GM12878 (cell line): ENCODE results near the gene APOE. TPM values are rescaled to one million over a fixed set of nuclear protein-coding genes. Genes with fewer than 3 reads are reported as not detected.

ENCODE experiments used
- ATAC-seq: fragments of 200-7000 bp; cut with Tn5 transposase; 3 replicates; pipeline ENCODE4 v1.9.1; 2020; ENCODE audit warnings: mild to moderate bottlenecking, moderate library complexity
- BruUV-seq: library from RNA; stranded (reverse); fragments of 400-500 nt; replicated peaks from 2 replicates; lab custom pipeline; 2021; lab: Mats Ljungman, UMichigan
- CTCF ChIA-PET: fragments of 300-600 bp; sonication (Branson Sonifier 250); formaldehyde crosslinking; extraction: SDS; loops from one replicate; lab custom pipeline; 2021; ENCODE audit warnings: inconsistent platforms; lab: Yijun Ruan, JAX
- POLR2A ChIA-PET: fragments of 350-600 bp; formaldehyde crosslinking; extraction: SDS; loops from one replicate; lab custom pipeline; 2021; ENCODE audit warnings: inconsistent platforms; lab: Charles Lee
- RAD21 ChIA-PET: fragments of 300-600 bp; sonication (Branson Sonifier 250); formaldehyde crosslinking; loops from one replicate; lab custom pipeline; 2023; ENCODE audit warnings: antibody characterized with exemption; ENCODE audit not compliant: unreplicated experiment; lab: Charles Lee
- SMC1A ChIA-PET: fragments of 300-600 bp; sonication (Branson Sonifier 250); formaldehyde crosslinking; loops from one replicate; lab custom pipeline; 2023; ENCODE audit not compliant: unreplicated experiment, uncharacterized antibody; lab: Charles Lee
- DNase-seq: peaks from one replicate; pipeline ENCODE4 v3.0.0-alpha.2; 2011; ENCODE audit warnings: low read depth, low spot score
- FAIRE-seq: peaks from 3 replicates; lab custom pipeline; 2011; peaks lifted over from hg19 to GRCh38; lab: Jason Lieb, UNC
- H2AFZ ChIP-seq: 2 replicates; pipeline ENCODE4 v1.6.0; 2011; ENCODE audit warnings: low read depth, low read length, control low read depth; ENCODE audit not compliant: control insufficient read depth
- H3K27ac ChIP-seq: 2 replicates; pipeline ENCODE4 v1.5.1; 2011; ENCODE audit warnings: control low read depth; ENCODE audit not compliant: control insufficient read depth, insufficient read depth
- H3K27me3 ChIP-seq, 2 experiments: replicated peaks in 1 of 2; 2 replicates each; pipeline versions ENCODE4 v1.6.0 to v1.6.1; 2011; ENCODE audit warnings: low read length in 1 of 2; ENCODE audit not compliant: control insufficient read depth in 2 of 2, insufficient read depth in 2 of 2
- H3K36me3 ChIP-seq, 2 experiments: 2 replicates each; pipeline ENCODE4 v1.5.1; 2011; ENCODE audit warnings: low read length in 1 of 2; ENCODE audit not compliant: control insufficient read depth in 2 of 2, insufficient read depth in 2 of 2
- H3K4me1 ChIP-seq: 2 replicates; pipeline ENCODE4 v1.6.1; 2011; ENCODE audit warnings: mild to moderate bottlenecking, low read length, moderate library complexity, mixed read lengths; ENCODE audit not compliant: control insufficient read depth, insufficient read depth
- H3K4me2 ChIP-seq: 2 replicates; pipeline ENCODE4 v1.6.0; 2011; ENCODE audit warnings: control low read depth; ENCODE audit not compliant: control insufficient read depth, insufficient read depth
- H3K4me3 ChIP-seq: fragments of 200-600 bp; sonication (generic); 2 replicates; pipeline ENCODE4 v1.5.1; 2016
- H3K79me2 ChIP-seq: 2 replicates; pipeline ENCODE4 v1.6.0; 2011; ENCODE audit warnings: low read length; ENCODE audit not compliant: control insufficient read depth, insufficient read depth
- H3K9ac ChIP-seq: 2 replicates; pipeline ENCODE4 v1.8.0; 2011; ENCODE audit warnings: low read length, control low read depth, mixed read lengths; ENCODE audit not compliant: control insufficient read depth, insufficient read depth
- H3K9me3 ChIP-seq: replicated peaks from 3 replicates; pipeline ENCODE4 v1.5.1; 2011; ENCODE audit warnings: mild to moderate bottlenecking, low read length; ENCODE audit not compliant: control insufficient read depth, insufficient read depth
- H4K20me1 ChIP-seq: 2 replicates; pipeline ENCODE4 v1.6.0; 2011; ENCODE audit not compliant: control insufficient read depth, insufficient read depth
- ATF7 ChIP-seq: fragments of 450-650 bp; IDR thresholded peaks from 2 replicates; pipeline ENCODE4 v1.6.1; 2016; ENCODE audit warnings: low read depth, mild to moderate bottlenecking
- DPF2 ChIP-seq: fragments of 450-650 bp; IDR thresholded peaks from 2 replicates; pipeline ENCODE4 v1.6.1; 2017; ENCODE audit warnings: mild to moderate bottlenecking
- E4F1 ChIP-seq: fragments of 450-650 bp; IDR thresholded peaks from 2 replicates; pipeline ENCODE4 v1.6.1; 2018; ENCODE audit warnings: borderline replicate concordance, mild to moderate bottlenecking; ENCODE audit not compliant: partially characterized antibody
- ESRRA ChIP-seq: IDR thresholded peaks from 2 replicates; pipeline ENCODE4 v1.6.1; 2012; ENCODE audit warnings: mild to moderate bottlenecking, low read length, improper control_type of control experiment
- SIX5 ChIP-seq: IDR thresholded peaks from 2 replicates; pipeline ENCODE4 v1.6.1; 2011; ENCODE audit warnings: mild to moderate bottlenecking, low read depth, low read length, moderate library complexity; ENCODE audit not compliant: severe bottlenecking
- SMAD1 ChIP-seq: fragments of 450-650 bp; IDR thresholded peaks from 2 replicates; pipeline ENCODE4 v1.6.1; 2018; ENCODE audit warnings: mild to moderate bottlenecking, low read depth; ENCODE audit not compliant: partially characterized antibody
- STAT1 ChIP-seq: fragments of 450-650 bp; conservative IDR thresholded peaks from 2 replicates; pipeline ENCODE4 v1.6.1; 2014; ENCODE audit warnings: antibody characterized with exemption, mild to moderate bottlenecking
- WGBS: methylation state at CpG from one replicate; pipeline ENCODE4 v1.1.6; 2016; ENCODE audit warnings: low lambda C conversion rate; ENCODE audit not compliant: insufficient replicate concordance, insufficient coverage; ENCODE audit errors: missing lambda C conversion rate; 5-methylcytosine and 5-hydroxymethylcytosine counted together
- in situ Hi-C: fragments of 300-500 bp; cut with MboI; formaldehyde crosslinking; loops from 9 replicates; pipeline ENCODE4 v1.14.3; 2018; ENCODE audit warnings: mixed read lengths
- intact Hi-C: fragments of 100-400 bp; cut with micrococcal nuclease; formaldehyde crosslinking; loops from one replicate; pipeline ENCODE4 v1.14.2; 2022; ENCODE audit not compliant: unreplicated experiment
- polyA plus RNA-seq, 11 experiments: library from polyadenylated mRNA; depleted of rRNA in 4 of 11; unstranded in 6 of 11; stranded (reverse) in 5 of 11; fragments of >200 nt; fragmentation: Nextera tagmentation in 4 of 11; fragmentation: Illumina TruSeq in 1 of 11; extraction: Ambion mirVana in 4 of 11; extraction: Trizol in 1 of 11; gene quantifications; 1 replicate in 1 of 11; 2 replicates in 10 of 11; pipeline versions ENCODE4 v1.2.1 to v1.2.3, GENCODE V29; 2011 to 2016; ENCODE audit warnings: inconsistent platforms in 2 of 11, missing spikeins in 2 of 11, low read depth in 1 of 11
- total RNA-seq, 4 experiments: library from RNA; depleted of rRNA in 3 of 4; stranded (reverse); fragments of >200 nt in 3 of 4; fragmentation: Illumina TruSeq in 1 of 4; extraction: Trizol in 1 of 4; gene quantifications; 2 replicates each; pipeline versions ENCODE4 v1.2.1 to v1.2.3, GENCODE V29; 2013 to 2021
- TF ChIP-seq, protein P1 (sequence below), 3 experiments: IDR thresholded peaks in 2 of 3; conservative IDR thresholded peaks in 1 of 3; 2 replicates each; pipeline ENCODE4 v1.5.1; 2011; ENCODE audit warnings: low read depth in 3 of 3, low read length in 3 of 3, mild to moderate bottlenecking in 3 of 3, control low read depth in 2 of 3, moderate library complexity in 2 of 3, inconsistent platforms in 1 of 3, mixed read lengths in 1 of 3; ENCODE audit not compliant: control insufficient read depth in 2 of 3, insufficient read depth in 1 of 3; ENCODE audit errors: extremely low read depth in 1 of 3
- TF ChIP-seq, protein P2 (sequence below): IDR thresholded peaks from 2 replicates; pipeline ENCODE4 v1.6.1; 2012; ENCODE audit warnings: improper control_type of control experiment, low read depth, low read length; ENCODE audit not compliant: insufficient replicate concordance

The APOE gene
- total and polyA plus RNA-seq, 10 of the 15 experiments (the other 5 are each of a cell fraction or from before 2014, with no cell fraction given), result 0.22 to 3.7 (median 0.44) TPM; not detected in 4

DNA sequence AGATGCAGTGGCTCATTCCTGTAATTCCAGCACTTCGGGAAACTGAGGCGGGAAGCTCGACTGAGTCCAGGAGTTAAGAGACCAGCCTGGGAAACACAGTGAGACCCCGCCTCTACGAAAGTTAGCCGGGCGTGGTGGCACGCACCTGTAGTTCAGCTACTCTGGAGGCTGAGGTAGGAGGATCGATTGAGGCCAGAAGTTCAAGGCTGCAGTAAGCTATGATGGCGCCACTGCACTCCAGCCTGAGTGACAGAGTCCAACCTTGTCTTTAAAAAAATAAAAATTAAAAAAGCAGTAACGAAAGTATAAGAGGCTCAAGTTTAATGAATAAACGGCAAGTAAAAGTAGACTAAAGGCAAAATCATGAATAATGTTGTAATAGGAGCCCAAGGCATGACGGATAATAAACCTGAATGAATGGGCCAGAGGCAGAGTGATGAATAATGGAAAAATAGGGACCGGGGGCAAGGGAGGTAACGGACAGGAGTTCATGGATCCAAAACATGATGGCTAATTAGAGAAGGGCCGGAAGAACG, 15.7 kb upstream of the APOE start (continued):
- TF ChIP-seq, protein P1, sequence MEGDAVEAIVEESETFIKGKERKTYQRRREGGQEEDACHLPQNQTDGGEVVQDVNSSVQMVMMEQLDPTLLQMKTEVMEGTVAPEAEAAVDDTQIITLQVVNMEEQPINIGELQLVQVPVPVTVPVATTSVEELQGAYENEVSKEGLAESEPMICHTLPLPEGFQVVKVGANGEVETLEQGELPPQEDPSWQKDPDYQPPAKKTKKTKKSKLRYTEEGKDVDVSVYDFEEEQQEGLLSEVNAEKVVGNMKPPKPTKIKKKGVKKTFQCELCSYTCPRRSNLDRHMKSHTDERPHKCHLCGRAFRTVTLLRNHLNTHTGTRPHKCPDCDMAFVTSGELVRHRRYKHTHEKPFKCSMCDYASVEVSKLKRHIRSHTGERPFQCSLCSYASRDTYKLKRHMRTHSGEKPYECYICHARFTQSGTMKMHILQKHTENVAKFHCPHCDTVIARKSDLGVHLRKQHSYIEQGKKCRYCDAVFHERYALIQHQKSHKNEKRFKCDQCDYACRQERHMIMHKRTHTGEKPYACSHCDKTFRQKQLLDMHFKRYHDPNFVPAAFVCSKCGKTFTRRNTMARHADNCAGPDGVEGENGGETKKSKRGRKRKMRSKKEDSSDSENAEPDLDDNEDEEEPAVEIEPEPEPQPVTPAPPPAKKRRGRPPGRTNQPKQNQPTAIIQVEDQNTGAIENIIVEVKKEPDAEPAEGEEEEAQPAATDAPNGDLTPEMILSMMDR (IDR thresholded peaks at IDR 0.05 in 2 of 3, conservative IDR thresholded peaks at IDR 0.05 in 1 of 3; ENCODE audit: control insufficient read depth in 2 of 3, extremely low read depth in 1 of 3, insufficient read depth in 1 of 3, low read depth in 3 of 3, low read length in 3 of 3), result no peak
- TF ChIP-seq ESRRA (no peak), STAT1 (no peak)

- ATAC-seq, result peak; percentile 92
- peak; percentile 100 for DNase-seq
- POLR2A ChIA-PET, result interaction anchor here (0.5 to 1.7 kb wide), 5 partner anchors 15 to 1351 kb away, joined by 3 to 7 read pairs (median 4); partner anchors contain the start of genes APOE and CLPTM1
- in situ Hi-C loops (no loop called here), intact Hi-C loops (loop anchor here (5.0 kb wide), 1 partner anchor 43 kb away; the partner anchor contains the start of gene NECTIN2)
- FAIRE-seq, result peak; percentile 100
- peak overlapping the region; percentile 96 for H3K27ac ChIP-seq
- no TSS peak for BruUV-seq
- under 1% methylated on average over 40 of the region's 40 CpGs for WGBS
- H4K20me1 ChIP-seq, result no peaks in the 10 kb centered on the region
- H3K27me3 ChIP-seq, result no peaks in the 10 kb centered on the region
- RAD21 ChIA-PET, result interaction anchor here (0.6 to 1.6 kb wide), 6 partner anchors 15 to 288 kb away, joined by 3 to 4 read pairs (median 3); partner anchors contain the start of genes APOE, BLOC1S3 and TRAPPC6A
- peak overlapping the region; percentile 96 for H2AFZ ChIP-seq
- peak overlapping the region; percentile 98 for H3K4me2 ChIP-seq
- SMC1A ChIA-PET, result interaction anchor here (0.9 to 1.8 kb wide), 3 partner anchors 62 to 167 kb away, joined by 3 to 6 read pairs (median 4); no protein-coding TSS in a partner anchor
- H3K79me2 ChIP-seq, result peaks cover 32% of the 10 kb centered on the region
- H3K4me3 ChIP-seq, result peak overlapping the region; percentile 69
- CTCF ChIA-PET, result interaction anchor here (0.6 to 1.4 kb wide), 9 partner anchors 12 to 236 kb away, joined by 3 to 7 read pairs (median 4); partner anchors contain the start of gene NECTIN2
- H3K9ac ChIP-seq, result peak overlapping the region; percentile 67
- H3K9me3 ChIP-seq, result peaks cover 1% of the 10 kb centered on the region; the same call in 1 of the 3 replicates
- peaks cover 0 to 14% of the 10 kb centered on the region in 2 experiments; a peak in 3 of 4 replicates for H3K36me3 ChIP-seq
- peaks cover 19% of the 10 kb centered on the region for H3K4me1 ChIP-seq
- TF ChIP-seq SIX5, result peak; percentile 13
- TF ChIP-seq DPF2, result no peak
- TF ChIP-seq SMAD1, result no peak
- TF ChIP-seq, protein P2, sequence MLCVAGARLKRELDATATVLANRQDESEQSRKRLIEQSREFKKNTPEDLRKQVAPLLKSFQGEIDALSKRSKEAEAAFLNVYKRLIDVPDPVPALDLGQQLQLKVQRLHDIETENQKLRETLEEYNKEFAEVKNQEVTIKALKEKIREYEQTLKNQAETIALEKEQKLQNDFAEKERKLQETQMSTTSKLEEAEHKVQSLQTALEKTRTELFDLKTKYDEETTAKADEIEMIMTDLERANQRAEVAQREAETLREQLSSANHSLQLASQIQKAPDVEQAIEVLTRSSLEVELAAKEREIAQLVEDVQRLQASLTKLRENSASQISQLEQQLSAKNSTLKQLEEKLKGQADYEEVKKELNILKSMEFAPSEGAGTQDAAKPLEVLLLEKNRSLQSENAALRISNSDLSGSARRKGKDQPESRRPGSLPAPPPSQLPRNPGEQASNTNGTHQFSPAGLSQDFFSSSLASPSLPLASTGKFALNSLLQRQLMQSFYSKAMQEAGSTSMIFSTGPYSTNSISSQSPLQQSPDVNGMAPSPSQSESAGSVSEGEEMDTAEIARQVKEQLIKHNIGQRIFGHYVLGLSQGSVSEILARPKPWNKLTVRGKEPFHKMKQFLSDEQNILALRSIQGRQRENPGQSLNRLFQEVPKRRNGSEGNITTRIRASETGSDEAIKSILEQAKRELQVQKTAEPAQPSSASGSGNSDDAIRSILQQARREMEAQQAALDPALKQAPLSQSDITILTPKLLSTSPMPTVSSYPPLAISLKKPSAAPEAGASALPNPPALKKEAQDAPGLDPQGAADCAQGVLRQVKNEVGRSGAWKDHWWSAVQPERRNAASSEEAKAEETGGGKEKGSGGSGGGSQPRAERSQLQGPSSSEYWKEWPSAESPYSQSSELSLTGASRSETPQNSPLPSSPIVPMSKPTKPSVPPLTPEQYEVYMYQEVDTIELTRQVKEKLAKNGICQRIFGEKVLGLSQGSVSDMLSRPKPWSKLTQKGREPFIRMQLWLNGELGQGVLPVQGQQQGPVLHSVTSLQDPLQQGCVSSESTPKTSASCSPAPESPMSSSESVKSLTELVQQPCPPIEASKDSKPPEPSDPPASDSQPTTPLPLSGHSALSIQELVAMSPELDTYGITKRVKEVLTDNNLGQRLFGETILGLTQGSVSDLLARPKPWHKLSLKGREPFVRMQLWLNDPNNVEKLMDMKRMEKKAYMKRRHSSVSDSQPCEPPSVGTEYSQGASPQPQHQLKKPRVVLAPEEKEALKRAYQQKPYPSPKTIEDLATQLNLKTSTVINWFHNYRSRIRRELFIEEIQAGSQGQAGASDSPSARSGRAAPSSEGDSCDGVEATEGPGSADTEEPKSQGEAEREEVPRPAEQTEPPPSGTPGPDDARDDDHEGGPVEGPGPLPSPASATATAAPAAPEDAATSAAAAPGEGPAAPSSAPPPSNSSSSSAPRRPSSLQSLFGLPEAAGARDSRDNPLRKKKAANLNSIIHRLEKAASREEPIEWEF, result no peak
- TF ChIP-seq ATF7, result peak; percentile 96
- peak; percentile 74 for TF ChIP-seq E4F1
Observed at GRCh38 chr19:44890366-44891015, 15.1 kb upstream of the APOE start.
